ENCODE measurements around the gene MAPK1. TPM values are rescaled to one million over a fixed set of nuclear protein-coding genes. Genes with fewer than 3 reads are reported as not detected.

The MAPK1 gene
- total RNA-seq, 2 donors from 2014 or later: 39.7 to 42.6 TPM

DNA sequence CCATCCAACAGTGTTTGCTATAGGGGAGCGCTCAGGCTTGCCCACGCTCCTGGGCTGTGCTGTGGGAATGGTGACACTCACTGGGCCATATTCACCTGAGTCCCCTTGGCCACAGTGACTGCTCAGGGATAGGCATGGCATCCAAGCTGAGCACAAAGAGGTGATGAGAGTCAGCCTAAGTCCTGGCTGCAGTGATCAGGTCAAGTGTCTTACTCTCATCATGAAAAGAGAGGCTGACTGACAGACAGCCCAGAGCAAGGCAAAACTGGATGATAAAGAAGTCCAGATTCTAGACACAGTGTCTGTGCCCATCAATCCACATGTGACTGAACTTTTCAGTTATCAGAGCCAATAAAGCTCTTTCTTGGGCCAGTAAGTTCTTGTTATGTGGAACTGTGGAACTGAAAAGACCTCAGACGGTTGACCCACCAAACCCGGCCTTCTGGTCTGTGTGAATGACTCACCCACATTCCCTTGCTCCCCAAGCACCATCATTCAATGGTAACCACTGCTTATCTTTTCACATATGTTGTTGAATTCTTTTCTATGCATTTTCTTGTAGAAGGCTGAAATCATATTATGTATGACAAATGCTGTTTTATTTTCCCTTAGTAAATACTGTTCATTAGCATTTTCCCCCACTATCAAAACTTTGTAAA is 88.6 kb downstream of the MAPK1 start:
- no peaks in the 10 kb centered on the region for H3K9me3 ChIP-seq
- H3K27me3 ChIP-seq: no peaks in the 10 kb centered on the region
- no peak for TF ChIP-seq CTCF (IDR thresholded peaks at IDR 0.05)
- no peak overlapping the region for H3K27ac ChIP-seq
- H3K36me3 ChIP-seq: peaks cover 30% of the 10 kb centered on the region
- H3K4me3 ChIP-seq: no peak overlapping the region
- peaks cover 0 to 7% of the 10 kb centered on the region in 2 donors for H3K4me1 ChIP-seq
- no peak for DNase-seq (ENCODE audit: low spot score)

- H3K36me3 ChIP-seq: peaks cover 63% of the 10 kb centered on the region
- TF ChIP-seq CTCF (IDR thresholded peaks at IDR 0.05): no peak
- no peaks in the 10 kb centered on the region for H3K9me3 ChIP-seq
- H3K27me3 ChIP-seq: no peaks in the 10 kb centered on the region
- no peak overlapping the region for H3K4me3 ChIP-seq
- H3K27ac ChIP-seq: no peak overlapping the region
- no peak for DNase-seq (ENCODE audit: low spot score)
- peaks cover 0 to 7% of the 10 kb centered on the region in 2 donors for H3K4me1 ChIP-seq
Observed at GRCh38 chr22:21771631-21771976, 95.8 kb downstream of the MAPK1 start.

DNA sequence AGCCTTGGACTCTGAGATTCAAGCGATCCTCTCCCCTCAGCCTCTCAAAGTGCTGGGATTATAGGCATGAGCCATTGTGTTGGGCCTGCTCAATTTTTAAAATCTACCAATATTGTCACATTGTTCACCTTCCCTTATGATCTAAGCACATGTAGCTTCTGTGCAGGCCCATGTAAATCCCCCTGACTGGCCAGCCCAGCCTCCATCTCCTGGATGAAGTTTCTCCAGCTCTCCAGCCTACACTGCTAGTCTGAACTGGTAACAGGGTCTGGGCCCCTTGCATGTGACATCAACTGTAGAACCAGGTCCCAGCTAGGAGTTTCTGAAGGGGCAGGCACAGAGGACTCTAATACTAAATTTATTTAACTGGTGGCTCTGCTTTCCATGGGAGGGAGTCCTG is 99.0 kb downstream of the MAPK1 start:
- DNase-seq (ENCODE audit: low spot score): no peak
- Histone ChIP-seq H3K4me1 (no peaks in the 10 kb centered on the region), H3K27me3 (no peaks in the 10 kb centered on the region), H3K4me3 (no peak overlapping the region), H3K9me3 (no peaks in the 10 kb centered on the region), H3K36me3 (peaks cover 93% of the 10 kb centered on the region), H3K27ac (no peak overlapping the region)
- TF ChIP-seq CTCF (IDR thresholded peaks at IDR 0.05): no peak

- no peaks in the 10 kb centered on the region for H3K27me3 ChIP-seq
- H3K4me3 ChIP-seq: no peak overlapping the region
- H3K4me1 ChIP-seq: no peaks in the 10 kb centered on the region
- no peak for DNase-seq (ENCODE audit: low spot score)
- no peak overlapping the region for H3K27ac ChIP-seq
- H3K36me3 ChIP-seq: peaks cover 97% of the 10 kb centered on the region
- TF ChIP-seq CTCF (IDR thresholded peaks at IDR 0.05): no peak
- no peaks in the 10 kb centered on the region for H3K9me3 ChIP-seq
Observed at GRCh38 chr22:21766691-21767462, 100.6 kb downstream of the MAPK1 start.

- H3K27ac ChIP-seq: no peak overlapping the region
- no peak for TF ChIP-seq CTCF (IDR thresholded peaks at IDR 0.05)
- no peaks in the 10 kb centered on the region for H3K27me3 ChIP-seq
- peaks cover 97% of the 10 kb centered on the region for H3K36me3 ChIP-seq
- H3K9me3 ChIP-seq: no peaks in the 10 kb centered on the region
- DNase-seq (ENCODE audit: low spot score): no peak
- no peaks in the 10 kb centered on the region for H3K4me1 ChIP-seq
- H3K4me3 ChIP-seq: no peak overlapping the region
Observed at GRCh38 chr22:21765909-21766529, 101.4 kb downstream of the MAPK1 start.
